Prostate gland (tissue), 2 donors: ENCODE results near the gene DUSP12.
A peak's percentile ranks its signal among the peaks of the same experiment; 100 is the strongest.

ENCODE experiments used
- CTCF ChIP-seq, 4 experiments: fragments of 200-600 bp in 2 of 4; fragments of 450-650 bp in 2 of 4; sonication (generic) in 2 of 4; IDR thresholded peaks; 1 replicate in 3 of 4; 2 replicates in 1 of 4; pipeline ENCODE4 v1.5.1; 2016 to 2019; ENCODE audit warnings: antibody characterized with exemption in 4 of 4, mild to moderate bottlenecking in 2 of 4, moderate library complexity in 2 of 4
- POLR2A ChIP-seq: fragments of 450-650 bp; IDR thresholded peaks from one replicate; pipeline ENCODE4 v1.6.1; 2016; ENCODE audit warnings: antibody characterized with exemption, mild to moderate bottlenecking
- POLR2AphosphoS5 ChIP-seq: sonication (generic); formaldehyde crosslinking; IDR thresholded peaks from one replicate; pipeline ENCODE4 v1.6.1; 2017; ENCODE audit warnings: antibody characterized with exemption

GRCh38 chr1:161725908-161726472, 23.6 kb upstream of the DUSP12 start:
- peak in 1 of 4 experiments; percentile 36 for TF ChIP-seq CTCF (IDR thresholded peaks at IDR 0.05)
- no peak for TF ChIP-seq POLR2A
- TF ChIP-seq POLR2AphosphoS5, result no peak
